ENCODE measurements around the gene FOXS1.

The FOXS1 gene

DNA sequence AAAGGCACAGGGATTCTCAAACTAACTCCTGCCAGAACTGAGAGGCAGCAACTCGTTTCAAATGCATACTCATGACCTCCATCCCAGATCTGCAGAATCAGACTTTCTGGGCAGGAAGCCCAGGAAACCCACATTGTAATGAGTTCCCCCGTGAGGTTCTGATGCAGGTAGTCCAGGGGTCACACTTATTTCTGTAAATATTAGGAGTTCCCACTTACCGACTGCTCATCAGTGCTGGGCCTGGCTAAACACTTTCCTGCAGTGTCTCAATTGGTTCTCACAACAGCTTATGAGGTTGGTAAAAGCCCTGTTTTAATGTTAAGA lies 13.3 kb upstream of the FOXS1 start:
- TF ChIP-seq, protein P1, sequence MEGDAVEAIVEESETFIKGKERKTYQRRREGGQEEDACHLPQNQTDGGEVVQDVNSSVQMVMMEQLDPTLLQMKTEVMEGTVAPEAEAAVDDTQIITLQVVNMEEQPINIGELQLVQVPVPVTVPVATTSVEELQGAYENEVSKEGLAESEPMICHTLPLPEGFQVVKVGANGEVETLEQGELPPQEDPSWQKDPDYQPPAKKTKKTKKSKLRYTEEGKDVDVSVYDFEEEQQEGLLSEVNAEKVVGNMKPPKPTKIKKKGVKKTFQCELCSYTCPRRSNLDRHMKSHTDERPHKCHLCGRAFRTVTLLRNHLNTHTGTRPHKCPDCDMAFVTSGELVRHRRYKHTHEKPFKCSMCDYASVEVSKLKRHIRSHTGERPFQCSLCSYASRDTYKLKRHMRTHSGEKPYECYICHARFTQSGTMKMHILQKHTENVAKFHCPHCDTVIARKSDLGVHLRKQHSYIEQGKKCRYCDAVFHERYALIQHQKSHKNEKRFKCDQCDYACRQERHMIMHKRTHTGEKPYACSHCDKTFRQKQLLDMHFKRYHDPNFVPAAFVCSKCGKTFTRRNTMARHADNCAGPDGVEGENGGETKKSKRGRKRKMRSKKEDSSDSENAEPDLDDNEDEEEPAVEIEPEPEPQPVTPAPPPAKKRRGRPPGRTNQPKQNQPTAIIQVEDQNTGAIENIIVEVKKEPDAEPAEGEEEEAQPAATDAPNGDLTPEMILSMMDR (IDR thresholded peaks at IDR 0.05; ENCODE audit: control extremely low read depth, extremely low read depth, low read depth, missing control alignments), result no peak
- ChIA-PET POLR2A (no interaction called here), CTCF (interaction anchor here (1.0 to 2.6 kb wide), 5 partner anchors 9 to 173 kb away, joined by 3 to 19 read pairs (median 9); partner anchors contain the start of gene PDRG1)
- DNase-seq (ENCODE audit: extremely low spot score), result no peak

DNA sequence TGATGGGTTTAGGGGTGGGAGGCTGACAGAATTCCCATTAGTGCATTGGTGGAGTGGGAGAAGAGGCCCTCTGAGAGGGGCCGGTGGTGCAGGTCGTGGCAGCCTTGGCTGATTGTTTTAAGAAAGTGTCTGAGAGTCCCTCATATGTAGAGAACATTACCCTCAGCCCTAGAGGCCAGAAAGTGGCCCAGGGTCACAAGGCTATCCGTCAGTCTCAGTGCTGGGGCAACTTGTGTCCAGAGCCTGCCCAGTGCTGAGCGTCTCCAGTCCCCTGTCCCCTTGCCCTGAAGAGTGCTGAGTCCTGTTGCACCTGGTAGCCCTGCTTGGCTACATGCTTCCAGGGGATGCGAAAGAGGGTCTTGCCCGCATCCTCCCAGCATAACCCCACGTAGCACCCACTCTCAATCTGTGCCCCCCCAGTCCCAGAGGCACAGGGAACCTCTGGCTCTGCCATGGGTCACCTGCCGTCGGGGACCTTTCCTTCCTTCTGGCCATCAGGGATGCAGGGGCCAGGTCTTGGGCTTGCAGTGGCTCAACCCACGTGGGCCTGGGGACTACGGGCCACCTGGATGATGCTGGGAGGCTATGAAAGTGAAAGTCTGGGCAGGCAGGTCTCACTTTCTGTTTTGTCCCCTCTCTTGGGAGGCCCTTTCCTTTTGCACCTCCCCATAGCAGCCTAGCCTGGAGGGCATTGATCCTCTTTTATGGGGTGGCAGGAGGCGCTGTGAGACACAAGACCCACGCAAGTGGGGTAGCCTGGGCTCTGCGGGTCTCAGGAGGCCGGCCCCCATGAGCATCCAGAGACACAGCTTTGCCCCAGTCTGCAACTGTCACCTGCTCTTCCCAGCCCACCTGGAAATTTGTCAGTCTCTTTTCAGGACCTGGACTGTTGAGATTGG lies 12.7 kb upstream of the FOXS1 start:
- ChIA-PET POLR2A (no interaction called here), CTCF (interaction anchor here (1.3 to 2.6 kb wide), 3 partner anchors 10 to 94 kb away, joined by 5 to 19 read pairs (median 10); partner anchors contain the start of gene PDRG1)
- DNase-seq (ENCODE audit: extremely low spot score), result peak; percentile 78
- TF ChIP-seq, protein P1 (IDR thresholded peaks at IDR 0.05; ENCODE audit: control extremely low read depth, extremely low read depth, low read depth, missing control alignments), result no peak

DNA sequence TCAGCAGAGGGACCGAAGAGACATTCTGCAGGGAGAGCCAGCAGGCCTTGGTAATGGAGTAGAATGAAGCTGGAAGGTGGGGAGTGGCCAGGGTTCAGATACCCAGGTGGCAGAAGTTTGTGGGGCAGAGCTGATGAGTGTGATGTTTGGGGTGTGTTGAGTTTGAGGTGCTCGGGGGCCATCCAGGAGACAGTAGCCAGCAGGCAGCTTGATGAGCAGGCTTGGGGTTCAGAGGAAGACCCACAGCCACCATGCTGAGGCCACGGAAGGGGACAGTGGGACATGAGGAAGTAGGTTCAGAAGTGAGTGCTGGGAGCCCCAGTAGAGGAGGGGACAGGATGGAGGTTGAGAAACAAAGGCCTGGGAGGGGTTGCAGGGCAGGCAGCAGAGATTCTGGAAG lies 11.1 kb upstream of the FOXS1 start:
- DNase-seq (ENCODE audit: extremely low spot score), result no peak
- ChIA-PET POLR2A (interaction anchor here (0.7 kb wide), 1 partner anchor 96 kb away, joined by 3 read pairs; the partner anchor contains the start of gene PDRG1), CTCF (interaction anchor here (0.9 to 8.3 kb wide), 13 partner anchors 10 to 816 kb away, joined by 3 to 200 read pairs (median 3); partner anchors contain the start of genes DUSP15, FOXS1, PDRG1 and TTLL9)
- TF ChIP-seq, protein P1 (IDR thresholded peaks at IDR 0.05; ENCODE audit: control extremely low read depth, extremely low read depth, low read depth, missing control alignments), result no peak

DNA sequence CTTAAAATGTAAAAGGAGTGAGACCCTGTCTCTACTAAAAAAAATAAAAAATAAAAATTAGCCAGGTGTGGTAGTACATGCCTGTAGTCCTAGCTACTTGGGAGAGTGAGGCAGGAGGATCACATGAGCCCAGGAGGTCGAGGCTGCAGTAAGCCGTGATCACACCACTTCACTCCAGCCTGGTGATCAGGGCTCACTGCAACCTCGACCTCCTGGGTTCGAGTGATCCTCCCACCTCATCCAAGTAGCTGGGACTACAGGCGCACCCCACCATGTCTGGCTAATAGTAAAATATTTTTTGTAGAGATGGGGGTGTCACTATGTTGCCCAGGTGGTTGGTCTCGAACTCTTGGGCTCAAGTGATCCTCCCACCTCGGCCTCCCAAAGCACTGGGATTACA lies 8.1 kb upstream of the FOXS1 start:
- TF ChIP-seq, protein P1 (IDR thresholded peaks at IDR 0.05; ENCODE audit: control extremely low read depth, extremely low read depth, low read depth, missing control alignments), result no peak
- ChIA-PET POLR2A (no interaction called here), CTCF (interaction anchor here (0.6 to 8.3 kb wide), 42 partner anchors 9 to 352 kb away, joined by 3 to 200 read pairs (median 6); partner anchors contain the start of genes PDRG1 and XKR7)

DNA sequence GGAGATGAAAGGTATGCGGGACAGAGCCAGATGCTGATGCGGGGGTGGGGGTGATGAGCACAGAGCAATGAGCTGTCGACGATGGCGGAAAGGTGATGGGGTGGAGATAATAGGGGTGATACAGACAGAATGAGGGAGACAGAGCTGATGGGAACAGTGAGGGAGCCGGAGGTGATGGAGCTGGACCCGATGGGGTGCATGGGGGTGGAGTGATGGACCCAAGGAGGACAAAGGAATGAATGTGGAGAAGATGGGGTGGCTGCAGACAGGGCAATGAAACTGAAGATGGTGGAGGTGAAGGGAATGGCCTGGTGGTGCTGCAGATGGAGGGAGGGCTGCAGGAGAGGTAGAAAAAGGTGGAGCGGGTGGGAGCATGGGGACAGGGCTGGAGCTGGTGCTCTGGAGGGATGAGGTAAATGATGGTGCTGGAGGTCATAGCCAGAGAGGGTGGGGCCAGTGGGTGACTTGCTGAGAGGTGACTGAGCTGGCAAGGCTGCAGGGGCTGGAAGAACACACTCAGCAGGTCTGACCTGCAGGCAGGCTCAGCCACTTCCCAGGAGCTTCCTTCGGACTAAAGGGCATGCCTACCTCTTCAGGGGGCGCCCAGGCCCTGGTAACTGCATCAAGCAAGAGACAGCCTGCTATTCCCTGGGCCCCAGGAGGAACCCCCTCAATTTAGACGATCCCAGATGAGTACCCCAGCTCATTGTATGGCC lies 6.0 kb upstream of the FOXS1 start:
- CTCF ChIA-PET, result interaction anchor here (0.9 to 8.3 kb wide), 29 partner anchors 11 to 240 kb away, joined by 3 to 200 read pairs (median 6); partner anchors contain the start of genes PDRG1 and XKR7
- POLR2A ChIA-PET, result no interaction called here
- no peak for DNase-seq (ENCODE audit: extremely low spot score)
- TF ChIP-seq, protein P1 (IDR thresholded peaks at IDR 0.05; ENCODE audit: control extremely low read depth, extremely low read depth, low read depth, missing control alignments), result no peak

More for the DNA sequence above, 8.1 kb upstream of the FOXS1 start:
- no peak for DNase-seq (ENCODE audit: extremely low spot score)

DNA sequence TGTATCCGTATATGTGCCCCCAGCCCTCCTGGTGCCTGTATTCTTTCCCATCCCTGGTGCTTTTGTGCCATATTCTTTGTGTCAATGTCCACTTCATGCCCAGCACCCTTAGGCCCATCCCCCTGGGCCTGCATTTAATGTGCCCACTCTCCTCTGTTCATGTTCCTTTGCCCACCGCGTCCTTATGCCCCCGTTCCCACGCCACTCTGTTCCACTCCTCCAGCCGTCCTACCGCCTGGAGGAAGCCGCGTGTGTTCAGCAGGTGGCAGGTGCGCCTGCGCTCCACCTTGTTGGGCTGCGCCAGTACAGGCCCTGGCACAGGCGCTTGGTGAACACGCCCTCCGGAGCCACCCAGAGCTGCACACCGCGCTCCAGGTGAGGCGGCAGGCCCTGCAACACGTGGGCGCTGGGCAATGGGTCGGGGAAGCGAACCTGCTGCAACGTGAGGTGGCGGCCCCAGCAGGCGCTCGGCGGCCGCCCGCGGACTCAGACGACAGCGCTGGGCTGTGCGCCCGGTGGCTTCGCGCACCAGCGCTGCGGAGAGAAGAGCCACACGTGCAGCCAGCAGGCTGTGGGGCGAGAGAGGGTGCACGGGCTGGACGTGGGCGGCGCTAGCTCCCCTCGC lies 4.0 kb upstream of the FOXS1 start:
- no peak for DNase-seq (ENCODE audit: extremely low spot score)
- ChIA-PET POLR2A (no interaction called here), CTCF (interaction anchor here (0.9 to 8.3 kb wide), 11 partner anchors 13 to 242 kb away, joined by 3 to 200 read pairs (median 34); partner anchors contain the start of genes PDRG1 and XKR7)
- TF ChIP-seq, protein P1 (IDR thresholded peaks at IDR 0.05; ENCODE audit: control extremely low read depth, extremely low read depth, low read depth, missing control alignments), result no peak

All from GM10248 (cell line).